ENCODE results near the gene RAB4A. TPM values are rescaled to one million over a fixed set of nuclear protein-coding genes. Genes with fewer than 3 reads are reported as not detected.

RAB4A gene
- total and polyA plus RNA-seq, 2 of the 13 experiments (the other 11 are each of a cell fraction or from before 2014, with no cell fraction given), result 56.0 to 80.1 TPM

- TF ChIP-seq, protein P1, sequence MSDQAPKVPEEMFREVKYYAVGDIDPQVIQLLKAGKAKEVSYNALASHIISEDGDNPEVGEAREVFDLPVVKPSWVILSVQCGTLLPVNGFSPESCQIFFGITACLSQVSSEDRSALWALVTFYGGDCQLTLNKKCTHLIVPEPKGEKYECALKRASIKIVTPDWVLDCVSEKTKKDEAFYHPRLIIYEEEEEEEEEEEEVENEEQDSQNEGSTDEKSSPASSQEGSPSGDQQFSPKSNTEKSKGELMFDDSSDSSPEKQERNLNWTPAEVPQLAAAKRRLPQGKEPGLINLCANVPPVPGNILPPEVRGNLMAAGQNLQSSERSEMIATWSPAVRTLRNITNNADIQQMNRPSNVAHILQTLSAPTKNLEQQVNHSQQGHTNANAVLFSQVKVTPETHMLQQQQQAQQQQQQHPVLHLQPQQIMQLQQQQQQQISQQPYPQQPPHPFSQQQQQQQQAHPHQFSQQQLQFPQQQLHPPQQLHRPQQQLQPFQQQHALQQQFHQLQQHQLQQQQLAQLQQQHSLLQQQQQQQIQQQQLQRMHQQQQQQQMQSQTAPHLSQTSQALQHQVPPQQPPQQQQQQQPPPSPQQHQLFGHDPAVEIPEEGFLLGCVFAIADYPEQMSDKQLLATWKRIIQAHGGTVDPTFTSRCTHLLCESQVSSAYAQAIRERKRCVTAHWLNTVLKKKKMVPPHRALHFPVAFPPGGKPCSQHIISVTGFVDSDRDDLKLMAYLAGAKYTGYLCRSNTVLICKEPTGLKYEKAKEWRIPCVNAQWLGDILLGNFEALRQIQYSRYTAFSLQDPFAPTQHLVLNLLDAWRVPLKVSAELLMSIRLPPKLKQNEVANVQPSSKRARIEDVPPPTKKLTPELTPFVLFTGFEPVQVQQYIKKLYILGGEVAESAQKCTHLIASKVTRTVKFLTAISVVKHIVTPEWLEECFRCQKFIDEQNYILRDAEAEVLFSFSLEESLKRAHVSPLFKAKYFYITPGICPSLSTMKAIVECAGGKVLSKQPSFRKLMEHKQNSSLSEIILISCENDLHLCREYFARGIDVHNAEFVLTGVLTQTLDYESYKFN (CRISPR knock-in tag; conservative IDR thresholded peaks at IDR 0.05), result peak; percentile 37; the same call in 1 of the 2 replicates
- peak; percentile 20 for TF ChIP-seq RARA (CRISPR knock-in tag; IDR thresholded peaks at IDR 0.05)
- peak; percentile 51 for TF ChIP-seq TEAD3 (CRISPR knock-in tag; optimal IDR thresholded peaks at IDR 0.05; ENCODE audit: borderline replicate concordance)
- TF ChIP-seq, protein P2, sequence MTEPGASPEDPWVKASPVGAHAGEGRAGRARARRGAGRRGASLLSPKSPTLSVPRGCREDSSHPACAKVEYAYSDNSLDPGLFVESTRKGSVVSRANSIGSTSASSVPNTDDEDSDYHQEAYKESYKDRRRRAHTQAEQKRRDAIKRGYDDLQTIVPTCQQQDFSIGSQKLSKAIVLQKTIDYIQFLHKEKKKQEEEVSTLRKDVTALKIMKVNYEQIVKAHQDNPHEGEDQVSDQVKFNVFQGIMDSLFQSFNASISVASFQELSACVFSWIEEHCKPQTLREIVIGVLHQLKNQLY (CRISPR knock-in tag; IDR thresholded peaks at IDR 0.05), result no peak
- TF ChIP-seq ARID5B (CRISPR knock-in tag; IDR thresholded peaks at IDR 0.05), result peak; percentile 67
- TF ChIP-seq, protein P3, sequence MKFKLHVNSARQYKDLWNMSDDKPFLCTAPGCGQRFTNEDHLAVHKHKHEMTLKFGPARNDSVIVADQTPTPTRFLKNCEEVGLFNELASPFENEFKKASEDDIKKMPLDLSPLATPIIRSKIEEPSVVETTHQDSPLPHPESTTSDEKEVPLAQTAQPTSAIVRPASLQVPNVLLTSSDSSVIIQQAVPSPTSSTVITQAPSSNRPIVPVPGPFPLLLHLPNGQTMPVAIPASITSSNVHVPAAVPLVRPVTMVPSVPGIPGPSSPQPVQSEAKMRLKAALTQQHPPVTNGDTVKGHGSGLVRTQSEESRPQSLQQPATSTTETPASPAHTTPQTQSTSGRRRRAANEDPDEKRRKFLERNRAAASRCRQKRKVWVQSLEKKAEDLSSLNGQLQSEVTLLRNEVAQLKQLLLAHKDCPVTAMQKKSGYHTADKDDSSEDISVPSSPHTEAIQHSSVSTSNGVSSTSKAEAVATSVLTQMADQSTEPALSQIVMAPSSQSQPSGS (CRISPR knock-in tag; IDR thresholded peaks at IDR 0.05), result 0 out of 2 replicates have a peak, but pooled peaks have one; percentile 18
- TF ChIP-seq, protein P4, sequence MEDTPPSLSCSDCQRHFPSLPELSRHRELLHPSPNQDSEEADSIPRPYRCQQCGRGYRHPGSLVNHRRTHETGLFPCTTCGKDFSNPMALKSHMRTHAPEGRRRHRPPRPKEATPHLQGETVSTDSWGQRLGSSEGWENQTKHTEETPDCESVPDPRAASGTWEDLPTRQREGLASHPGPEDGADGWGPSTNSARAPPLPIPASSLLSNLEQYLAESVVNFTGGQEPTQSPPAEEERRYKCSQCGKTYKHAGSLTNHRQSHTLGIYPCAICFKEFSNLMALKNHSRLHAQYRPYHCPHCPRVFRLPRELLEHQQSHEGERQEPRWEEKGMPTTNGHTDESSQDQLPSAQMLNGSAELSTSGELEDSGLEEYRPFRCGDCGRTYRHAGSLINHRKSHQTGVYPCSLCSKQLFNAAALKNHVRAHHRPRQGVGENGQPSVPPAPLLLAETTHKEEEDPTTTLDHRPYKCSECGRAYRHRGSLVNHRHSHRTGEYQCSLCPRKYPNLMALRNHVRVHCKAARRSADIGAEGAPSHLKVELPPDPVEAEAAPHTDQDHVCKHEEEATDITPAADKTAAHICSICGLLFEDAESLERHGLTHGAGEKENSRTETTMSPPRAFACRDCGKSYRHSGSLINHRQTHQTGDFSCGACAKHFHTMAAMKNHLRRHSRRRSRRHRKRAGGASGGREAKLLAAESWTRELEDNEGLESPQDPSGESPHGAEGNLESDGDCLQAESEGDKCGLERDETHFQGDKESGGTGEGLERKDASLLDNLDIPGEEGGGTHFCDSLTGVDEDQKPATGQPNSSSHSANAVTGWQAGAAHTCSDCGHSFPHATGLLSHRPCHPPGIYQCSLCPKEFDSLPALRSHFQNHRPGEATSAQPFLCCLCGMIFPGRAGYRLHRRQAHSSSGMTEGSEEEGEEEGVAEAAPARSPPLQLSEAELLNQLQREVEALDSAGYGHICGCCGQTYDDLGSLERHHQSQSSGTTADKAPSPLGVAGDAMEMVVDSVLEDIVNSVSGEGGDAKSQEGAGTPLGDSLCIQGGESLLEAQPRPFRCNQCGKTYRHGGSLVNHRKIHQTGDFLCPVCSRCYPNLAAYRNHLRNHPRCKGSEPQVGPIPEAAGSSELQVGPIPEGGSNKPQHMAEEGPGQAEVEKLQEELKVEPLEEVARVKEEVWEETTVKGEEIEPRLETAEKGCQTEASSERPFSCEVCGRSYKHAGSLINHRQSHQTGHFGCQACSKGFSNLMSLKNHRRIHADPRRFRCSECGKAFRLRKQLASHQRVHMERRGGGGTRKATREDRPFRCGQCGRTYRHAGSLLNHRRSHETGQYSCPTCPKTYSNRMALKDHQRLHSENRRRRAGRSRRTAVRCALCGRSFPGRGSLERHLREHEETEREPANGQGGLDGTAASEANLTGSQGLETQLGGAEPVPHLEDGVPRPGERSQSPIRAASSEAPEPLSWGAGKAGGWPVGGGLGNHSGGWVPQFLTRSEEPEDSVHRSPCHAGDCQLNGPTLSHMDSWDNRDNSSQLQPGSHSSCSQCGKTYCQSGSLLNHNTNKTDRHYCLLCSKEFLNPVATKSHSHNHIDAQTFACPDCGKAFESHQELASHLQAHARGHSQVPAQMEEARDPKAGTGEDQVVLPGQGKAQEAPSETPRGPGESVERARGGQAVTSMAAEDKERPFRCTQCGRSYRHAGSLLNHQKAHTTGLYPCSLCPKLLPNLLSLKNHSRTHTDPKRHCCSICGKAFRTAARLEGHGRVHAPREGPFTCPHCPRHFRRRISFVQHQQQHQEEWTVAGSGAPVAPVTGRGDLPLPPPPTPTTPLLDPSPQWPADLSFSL (CRISPR knock-in tag; IDR thresholded peaks at IDR 0.05), result 0 out of 2 replicates have a peak, but pooled peaks have one; percentile 26
- TF ChIP-seq ZFX (CRISPR knock-in tag; IDR thresholded peaks at IDR 0.05; ENCODE audit: low read depth), result peak; percentile 41; the same call in 1 of the 2 replicates
- 0 out of 2 replicates have a peak, but pooled peaks have one; percentile 34 for TF ChIP-seq IRF2 (CRISPR knock-in tag; IDR thresholded peaks at IDR 0.05)
- no peak for TF ChIP-seq GABPA (IDR thresholded peaks at IDR 0.05; ENCODE audit: low read depth, low read length)
- TF ChIP-seq GABPA (CRISPR knock-in tag; IDR thresholded peaks at IDR 0.05; ENCODE audit: low read depth), result no peak
- TF ChIP-seq HNF4A (CRISPR knock-in tag; IDR thresholded peaks at IDR 0.05), result peak; percentile 46; the same call in 1 of the 2 replicates
- TF ChIP-seq MAFF (IDR thresholded peaks at IDR 0.05; ENCODE audit: low read depth, low read length), result 0 out of 2 replicates have a peak, but pooled peaks have one; percentile 14
- TF ChIP-seq SALL1 (CRISPR knock-in tag; IDR thresholded peaks at IDR 0.05), result peak; percentile 87
These were observed 47.4 kb upstream of the RAB4A start (continued) for GRCh38 chr1:229223498-229223897.

Measured in HepG2 (cell line).